HEK293 (cell line): Measurements from ENCODE around the gene WWOX.
A peak's percentile ranks its signal among the peaks of the same experiment; 100 is the strongest.

Source experiments
- CTCF ChIA-PET: fragments of 350-600 bp; formaldehyde crosslinking; extraction: SDS; loops from one replicate; lab custom pipeline; 2021; ENCODE audit warnings: antibody characterized with exemption; lab: Yijun Ruan, JAX
- POLR2A ChIA-PET: fragments of 300-600 bp; formaldehyde crosslinking; extraction: SDS; loops from one replicate; lab custom pipeline; 2020; ENCODE audit warnings: antibody characterized with exemption, inconsistent platforms; lab: Yijun Ruan, JAX
- H3K27ac ChIP-seq: fragments of 200-500 bp; sonication (Bioruptor generic); 2 replicates; pipeline ENCODE4 v1.5.1; 2014; ENCODE audit warnings: low read depth, low read length, control low read depth, inconsistent platforms; ENCODE audit errors: extremely low read depth
- H3K36me3 ChIP-seq, 2 experiments: fragments of 200-500 bp in 1 of 2; sonication (Bioruptor generic) in 1 of 2; 1 replicate in 1 of 2; 2 replicates in 1 of 2; pipeline ENCODE4 v1.5.1; 2014 to 2017; ENCODE audit warnings: inconsistent platforms in 2 of 2, low read length in 2 of 2; ENCODE audit not compliant: control insufficient read depth in 2 of 2, insufficient read depth in 1 of 2
- H3K4me1 ChIP-seq: fragments of 200-500 bp; sonication (Bioruptor generic); 2 replicates; pipeline ENCODE4 v1.5.1; 2014; ENCODE audit warnings: mild to moderate bottlenecking, low read length, inconsistent platforms; ENCODE audit not compliant: control insufficient read depth, insufficient read depth
- H3K4me3 ChIP-seq: 2 replicates; pipeline ENCODE4 v1.5.1; 2011; ENCODE audit warnings: low read depth, mild to moderate bottlenecking, control low read depth, low read length, moderate library complexity
- H3K9me3 ChIP-seq: fragments of 200-500 bp; sonication (Bioruptor generic); 2 replicates; pipeline ENCODE4 v1.5.1; 2014; ENCODE audit warnings: low read depth, low read length, inconsistent platforms; ENCODE audit not compliant: control insufficient read depth, insufficient read depth
- CTCF ChIP-seq: fragments of 450-650 bp; formaldehyde crosslinking; IDR thresholded peaks from 2 replicates; pipeline ENCODE4 v1.5.1; 2016; ENCODE audit warnings: missing biosample characterization, missing genetic modification characterization
- FEZF1 ChIP-seq: fragments of 450-650 bp; formaldehyde crosslinking; IDR thresholded peaks from 2 replicates; pipeline ENCODE4 v1.5.1; 2016; ENCODE audit warnings: missing biosample characterization, missing genetic modification characterization
- HIC1 ChIP-seq: fragments of 450-650 bp; formaldehyde crosslinking; IDR thresholded peaks from 2 replicates; pipeline ENCODE4 v1.5.1; 2016; ENCODE audit warnings: missing biosample characterization, missing genetic modification characterization
- IKZF3 ChIP-seq: fragments of 450-650 bp; IDR thresholded peaks from 2 replicates; pipeline ENCODE4 v1.5.0; 2018; ENCODE audit warnings: missing biosample characterization, mild to moderate bottlenecking, missing genetic modification characterization, moderate library complexity
- KLF1 ChIP-seq: fragments of 450-650 bp; formaldehyde crosslinking; IDR thresholded peaks from 2 replicates; pipeline ENCODE4 v1.5.1; 2016; ENCODE audit warnings: missing biosample characterization, missing genetic modification characterization
- PBX3 ChIP-seq: sonication (generic); formaldehyde crosslinking; IDR thresholded peaks from 2 replicates; pipeline ENCODE4 v1.8.1; 2022; ENCODE audit warnings: mild to moderate bottlenecking, moderate library complexity, missing genetic modification reagents
- PRDM1 ChIP-seq: fragments of 450-650 bp; formaldehyde crosslinking; IDR thresholded peaks from 2 replicates; pipeline ENCODE4; 2016; ENCODE audit warnings: missing biosample characterization, missing genetic modification characterization
- ZBTB10 ChIP-seq: fragments of 450-650 bp; formaldehyde crosslinking; IDR thresholded peaks from 2 replicates; pipeline ENCODE4 v1.5.1; 2016; ENCODE audit warnings: missing biosample characterization, missing genetic modification characterization
- ZBTB26 ChIP-seq: fragments of 450-650 bp; formaldehyde crosslinking; optimal IDR thresholded peaks from 2 replicates; pipeline ENCODE3; 2016; ENCODE audit warnings: missing biosample characterization, mild to moderate bottlenecking, missing genetic modification characterization
- ZNF140 ChIP-seq: fragments of 450-650 bp; formaldehyde crosslinking; IDR thresholded peaks from 2 replicates; pipeline ENCODE4 v1.5.1; 2016; ENCODE audit warnings: missing biosample characterization, missing genetic modification characterization
- ZNF146 ChIP-seq: fragments of 450-650 bp; formaldehyde crosslinking; IDR thresholded peaks from 2 replicates; pipeline ENCODE4 v1.5.1; 2016; ENCODE audit warnings: missing biosample characterization, missing genetic modification characterization
- ZNF19 ChIP-seq: fragments of 450-650 bp; formaldehyde crosslinking; IDR thresholded peaks from 2 replicates; pipeline ENCODE4; 2016; ENCODE audit warnings: missing biosample characterization, missing genetic modification characterization, low read depth
- ZNF350 ChIP-seq: fragments of 450-650 bp; formaldehyde crosslinking; IDR thresholded peaks from 2 replicates; pipeline ENCODE4 v1.5.0; 2017; ENCODE audit warnings: missing biosample characterization, mild to moderate bottlenecking, missing genetic modification characterization
- ZNF433 ChIP-seq: fragments of 450-650 bp; formaldehyde crosslinking; IDR thresholded peaks from 2 replicates; pipeline ENCODE4 v1.5.1; 2016; ENCODE audit warnings: missing biosample characterization, missing genetic modification characterization, low read depth
- ZNF473 ChIP-seq: fragments of 450-650 bp; formaldehyde crosslinking; IDR thresholded peaks from 2 replicates; pipeline ENCODE4 v1.5.1; 2017; ENCODE audit warnings: missing biosample characterization, missing genetic modification characterization

The WWOX gene

GRCh38 chr16:79261481-79261940 lies 1162.1 kb downstream of the WWOX start:
- no peak overlapping the region for H3K27ac ChIP-seq
- H3K36me3 ChIP-seq: no peaks in the 10 kb centered on the region
- POLR2A ChIA-PET: no interaction called here
- TF ChIP-seq IKZF3: no peak
- peak; percentile 26; the same call in 1 of the 2 replicates for TF ChIP-seq KLF1
- no peak for TF ChIP-seq ZNF473 (tag by site-specific recombination)
- no peak for TF ChIP-seq ZNF19 (tag by site-specific recombination)
- peak; percentile 52 for TF ChIP-seq CTCF (tag by site-specific recombination)
- TF ChIP-seq PRDM1 (tag by site-specific recombination): no peak
- TF ChIP-seq HIC1: no peak
- CTCF ChIA-PET: interaction anchor here (0.6 to 1.8 kb wide), 7 partner anchors 11 to 1415 kb away, joined by 3 to 5 read pairs (median 3); no protein-coding TSS in a partner anchor
- H3K9me3 ChIP-seq: no peaks in the 10 kb centered on the region
- H3K4me3 ChIP-seq: no peak overlapping the region
- no peaks in the 10 kb centered on the region for H3K4me1 ChIP-seq

GRCh38 chr16:79261944-79262552 lies 1162.6 kb downstream of the WWOX start:
- ChIA-PET CTCF (interaction anchor here (0.6 to 1.8 kb wide), 4 partner anchors 13 to 1414 kb away, joined by 3 to 5 read pairs (median 4); no protein-coding TSS in a partner anchor), POLR2A (no interaction called here)
- no peaks in the 10 kb centered on the region for H3K36me3 ChIP-seq

More at GRCh38 chr16:79261944-79262552, 1162.6 kb downstream of the WWOX start:
- TF ChIP-seq ZBTB26 (tag by site-specific recombination) (no peak), ZNF350 (no peak), FEZF1 (tag by site-specific recombination) (no peak), ZNF433 (tag by site-specific recombination) (no peak), ZNF146 (tag by site-specific recombination) (no peak), ZNF140 (no peak), PBX3 (CRISPR knock-in tag) (no peak), ZBTB10 (tag by site-specific recombination) (no peak)
- no peak overlapping the region for H3K27ac ChIP-seq
- no peaks in the 10 kb centered on the region for H3K9me3 ChIP-seq
- no peaks in the 10 kb centered on the region for H3K4me1 ChIP-seq
- H3K4me3 ChIP-seq: no peak overlapping the region
